HG02642 (cell line): ENCODE results near the gene MEX3D.
"Not testable (repeated sequence)": the region's sequence is repeated elsewhere in the genome, so short reads cannot be mapped to it uniquely, and the experiment has no call there.

Experiments
- ATAC-seq: cut with Tn5 transposase; IDR thresholded peaks from one replicate; pipeline ENCODE4 v1.9.1; 2021; ENCODE audit warnings: mild to moderate bottlenecking; ENCODE audit not compliant: unreplicated experiment, poor library complexity

The MEX3D gene

DNA sequence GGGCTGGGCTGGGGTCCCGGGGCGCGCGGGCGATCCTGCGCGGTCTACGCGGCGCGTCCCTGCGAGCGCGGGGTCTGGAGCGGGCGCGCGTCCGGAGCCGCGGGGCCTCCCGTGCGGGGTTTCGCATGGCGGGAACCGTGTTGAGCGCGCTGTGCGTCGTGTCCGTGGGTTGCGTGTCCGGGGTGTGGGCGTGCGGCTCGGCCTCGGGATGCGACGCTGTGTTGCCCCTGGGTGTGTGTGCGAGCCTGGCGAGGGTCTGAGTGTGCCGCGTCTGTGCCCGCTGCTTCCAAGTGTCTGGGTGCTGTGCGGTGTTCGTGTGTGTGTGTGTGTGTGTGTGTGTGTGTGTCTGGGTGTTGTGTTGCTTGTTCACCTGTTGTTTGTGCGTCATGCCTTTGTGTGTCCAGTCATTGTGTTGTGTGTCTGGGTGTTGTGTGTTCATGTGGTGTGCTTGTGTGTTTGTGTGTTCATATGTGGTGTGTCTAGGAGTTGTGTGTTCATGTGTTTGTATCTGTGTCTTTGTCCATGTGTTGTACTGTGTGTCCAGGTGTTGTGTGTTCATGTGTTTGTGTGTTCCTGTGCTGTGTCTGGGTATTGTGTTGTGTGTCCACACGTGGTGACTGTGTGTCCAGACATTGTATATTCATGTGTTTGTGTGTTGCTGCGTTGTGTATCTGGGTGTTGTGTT is 43.7 kb downstream of the MEX3D start:
- ATAC-seq, result no peak

DNA sequence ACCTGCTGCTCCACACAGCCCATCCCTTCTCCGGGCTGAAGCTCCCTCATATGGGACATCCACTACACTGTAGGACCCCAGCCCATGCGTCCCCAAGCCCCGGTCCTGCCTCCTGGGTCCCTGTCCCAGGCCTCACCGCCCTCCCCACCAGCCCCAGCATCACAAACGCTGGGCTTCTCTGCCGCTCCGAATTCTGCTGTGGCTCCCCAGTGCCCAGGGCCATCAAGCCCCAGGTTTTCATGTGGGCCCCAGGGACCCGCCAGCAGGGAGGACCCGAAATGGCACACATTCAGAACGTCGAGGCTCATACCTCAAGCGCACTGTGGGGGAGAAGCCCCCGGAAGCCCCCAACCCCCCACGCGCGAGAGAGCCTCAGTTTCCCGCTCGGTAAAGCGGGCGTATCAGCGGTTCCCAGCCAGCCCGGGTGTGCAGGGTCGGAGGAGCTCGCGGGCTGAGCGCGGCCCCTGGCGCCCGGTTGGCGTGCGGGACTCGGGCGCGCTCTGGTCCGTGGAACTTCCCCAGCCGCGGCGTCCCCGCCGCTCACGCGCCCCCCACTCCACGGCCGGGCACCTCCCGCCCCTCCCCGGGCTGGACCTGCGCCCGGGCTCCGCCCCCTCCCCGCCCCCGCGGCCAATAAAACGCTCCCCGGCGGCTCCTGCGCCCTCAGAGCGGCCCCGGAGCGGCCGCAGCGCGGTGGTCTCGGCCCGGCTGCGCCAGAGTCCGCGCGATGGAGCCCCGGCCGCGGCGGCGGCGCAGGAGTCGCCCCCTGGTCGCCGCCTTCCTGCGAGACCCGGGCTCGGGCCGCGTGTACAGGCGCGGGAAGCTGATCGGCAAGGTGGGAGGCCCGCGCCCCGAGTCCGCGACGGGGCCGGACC is 44.5 kb downstream of the MEX3D start, which contains the start of gene PLK5:
TSS of gene PLK5 (plus strand) at position 666 of the 875 bp plus-strand sequence. CDS start 2,920 bp downstream, outside the sequence.
- no peak for ATAC-seq

GRCh38 chr19:1522838-1523237 is 45.3 kb downstream of the MEX3D start:
- no peak for ATAC-seq

DNA sequence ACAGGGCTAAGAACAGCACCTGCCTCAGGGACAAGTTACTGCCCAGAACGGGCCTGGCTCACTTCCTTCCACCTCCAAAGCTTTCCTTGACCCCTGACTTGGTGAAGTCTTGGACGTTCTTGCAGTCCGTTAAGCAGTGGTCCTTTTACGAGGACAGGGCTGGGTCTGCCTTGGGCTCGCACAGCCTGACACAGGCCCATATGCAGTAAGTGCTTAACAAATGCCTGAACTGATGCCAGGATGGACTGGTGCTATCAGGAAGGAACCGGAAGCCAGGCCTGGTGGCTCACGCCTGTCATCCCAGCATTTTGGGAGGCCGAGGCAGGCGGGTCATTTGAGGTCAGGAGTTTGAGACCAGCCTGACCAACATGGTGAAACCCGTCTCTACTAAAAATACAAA is 46.1 kb downstream of the MEX3D start:
- ATAC-seq, result no peak

DNA sequence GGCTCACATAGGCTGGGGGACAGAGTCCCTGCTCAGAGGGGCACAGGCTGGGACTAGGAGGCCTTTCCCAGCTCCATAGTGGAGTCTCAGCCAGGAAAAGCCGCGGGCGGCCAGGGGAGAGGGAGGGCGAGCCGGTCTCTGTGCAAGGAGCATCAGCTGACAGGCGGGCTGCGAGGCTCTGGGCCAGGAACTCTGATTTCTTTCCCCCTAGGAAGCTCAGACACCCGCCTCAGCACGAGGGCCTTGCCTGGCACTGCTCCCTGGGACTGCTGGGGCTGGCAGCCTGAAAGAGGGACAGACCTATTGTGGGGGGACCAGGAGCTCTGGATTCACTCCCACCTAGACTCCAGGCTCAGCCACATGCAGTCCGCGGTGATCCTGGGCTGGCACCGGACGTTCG is 46.5 kb downstream of the MEX3D start:
- no peak for ATAC-seq

- ATAC-seq, result no peak
Observed at GRCh38 chr19:1520203-1520780, 47.8 kb downstream of the MEX3D start.

GRCh38 chr19:1519802-1520201 is 48.3 kb downstream of the MEX3D start:
- not testable (repeated sequence) for ATAC-seq

GRCh38 chr19:1518471-1518870 is 49.7 kb downstream of the MEX3D start:
- no peak for ATAC-seq

GRCh38 chr19:1516395-1516753 is 51.8 kb downstream of the MEX3D start:
- ATAC-seq, result no peak

DNA sequence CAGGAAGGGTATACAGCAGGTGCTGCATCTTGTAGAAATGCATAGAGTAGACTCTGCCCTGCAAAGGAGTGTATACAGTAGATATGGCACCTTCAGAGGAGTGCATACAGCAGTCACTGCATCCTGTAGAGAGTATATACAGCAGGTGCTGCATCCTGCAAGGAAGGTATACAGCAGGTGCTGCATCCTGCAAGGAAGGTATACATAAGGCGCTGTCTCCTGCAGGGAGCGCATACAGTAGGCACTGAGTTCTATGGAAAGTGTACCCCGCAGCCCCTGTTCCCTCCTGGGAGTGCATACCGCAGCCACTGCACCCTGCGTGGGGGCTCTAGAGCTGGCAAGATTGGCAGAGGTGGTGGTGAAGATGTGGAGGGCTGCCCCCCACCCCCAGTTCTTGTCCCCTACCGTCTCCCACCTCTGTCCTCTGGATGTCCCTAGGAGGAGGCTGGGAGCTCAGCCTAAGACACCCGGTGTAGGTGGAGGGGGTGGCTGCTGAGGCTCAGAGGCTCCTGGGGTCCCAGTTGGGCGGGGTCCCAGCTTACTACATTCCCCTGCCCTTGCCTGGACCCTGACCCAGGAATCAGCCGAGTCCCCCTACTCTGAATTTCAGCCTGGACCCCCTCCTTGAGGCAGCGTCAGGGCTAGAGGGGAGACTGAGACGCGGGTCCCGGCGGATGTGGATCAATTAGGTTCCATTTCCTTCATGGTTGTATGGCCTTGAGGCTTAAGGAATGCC is 53.0 kb downstream of the MEX3D start:
- ATAC-seq, result no peak

DNA sequence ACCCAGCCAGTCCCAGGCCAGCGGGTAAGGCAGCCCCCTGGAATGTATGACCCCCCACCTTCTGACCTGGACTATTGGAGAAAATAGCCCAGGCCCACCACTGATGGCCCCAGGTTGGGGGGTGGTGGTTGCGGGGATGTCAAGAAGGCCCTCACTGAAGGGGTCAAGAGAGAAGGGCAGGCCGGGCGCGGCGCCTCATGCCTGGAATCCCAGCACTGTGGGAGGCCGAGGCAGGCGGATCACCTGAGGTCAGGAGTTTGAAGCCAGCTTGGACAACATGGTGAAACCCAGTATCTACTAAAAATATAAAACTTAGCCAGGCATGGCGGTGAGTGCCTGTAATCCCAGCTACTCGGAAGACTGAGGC is 53.8 kb downstream of the MEX3D start:
- ATAC-seq, result no peak

DNA sequence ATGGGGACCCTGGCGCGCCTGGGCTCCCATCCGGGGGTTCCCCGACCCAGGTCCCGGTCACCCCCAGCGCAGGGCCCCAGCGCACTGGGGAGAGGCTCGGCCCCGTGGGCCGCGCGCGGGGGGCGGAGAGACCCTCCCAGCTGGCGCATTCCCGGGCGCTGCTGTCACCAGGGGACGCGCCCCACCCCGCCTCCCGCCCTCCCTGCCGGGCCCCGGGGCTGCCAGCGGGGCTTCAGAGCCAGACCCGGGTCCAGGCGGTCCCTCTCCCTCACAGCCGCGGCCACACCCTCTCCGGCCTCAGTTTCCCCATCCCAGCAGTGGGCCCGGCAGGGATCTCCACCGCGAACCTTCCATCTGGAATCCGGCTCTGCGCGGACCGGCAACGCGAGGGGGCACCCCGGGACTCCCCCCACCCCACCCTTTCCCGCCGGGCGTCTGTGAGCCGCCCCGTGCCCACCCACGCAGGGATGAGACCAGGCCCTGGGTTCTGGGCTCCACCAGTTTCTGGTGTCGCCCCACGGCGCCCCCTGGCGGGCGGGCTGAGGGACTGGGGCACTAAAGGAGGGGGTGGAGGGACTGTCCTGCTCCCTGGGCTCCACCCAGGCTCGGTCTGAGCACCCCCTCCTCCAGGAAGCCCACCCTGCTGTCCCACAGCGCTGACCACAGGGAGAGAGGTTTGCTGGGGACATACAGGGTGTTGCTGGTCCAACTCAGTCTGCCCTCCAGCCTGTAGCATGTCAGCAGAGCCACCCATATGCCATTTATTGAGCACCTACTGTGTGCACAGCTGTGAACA is 54.4 kb downstream of the MEX3D start:
- ATAC-seq, result no peak

GRCh38 chr19:1512671-1513498 is 55.2 kb downstream of the MEX3D start, which contains the start of gene ADAMTSL5:
ADAMTSL5 (minus strand) TSS chr19:1513019; CDS start chr19:1510943, 2,076 bp downstream.
- no peak for ATAC-seq

- ATAC-seq, result no peak
Observed at GRCh38 chr19:1511318-1512317, 56.5 kb downstream of the MEX3D start.

DNA sequence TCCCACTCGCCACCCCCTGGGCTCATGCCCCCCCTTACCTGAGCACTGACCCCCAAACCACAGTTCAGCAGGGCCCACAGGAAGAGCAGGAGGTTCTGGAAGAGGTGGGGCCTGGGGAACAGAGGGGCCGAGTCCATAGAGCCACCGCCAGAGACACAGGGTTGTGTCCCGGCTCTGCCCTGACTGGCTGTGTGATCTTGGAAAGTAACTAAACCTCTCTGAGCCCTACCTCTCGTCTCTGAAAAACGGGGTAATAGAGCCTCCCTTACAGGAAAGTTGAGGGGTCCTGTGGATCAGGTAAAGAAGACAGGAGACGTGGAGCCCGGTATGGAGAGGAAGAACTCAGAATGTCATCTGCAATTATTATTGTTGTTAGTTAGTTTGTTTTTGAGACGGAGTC is 57.3 kb downstream of the MEX3D start:
- no peak for ATAC-seq

- ATAC-seq, result no peak
Observed at GRCh38 chr19:1510442-1510806, 57.7 kb downstream of the MEX3D start.

DNA sequence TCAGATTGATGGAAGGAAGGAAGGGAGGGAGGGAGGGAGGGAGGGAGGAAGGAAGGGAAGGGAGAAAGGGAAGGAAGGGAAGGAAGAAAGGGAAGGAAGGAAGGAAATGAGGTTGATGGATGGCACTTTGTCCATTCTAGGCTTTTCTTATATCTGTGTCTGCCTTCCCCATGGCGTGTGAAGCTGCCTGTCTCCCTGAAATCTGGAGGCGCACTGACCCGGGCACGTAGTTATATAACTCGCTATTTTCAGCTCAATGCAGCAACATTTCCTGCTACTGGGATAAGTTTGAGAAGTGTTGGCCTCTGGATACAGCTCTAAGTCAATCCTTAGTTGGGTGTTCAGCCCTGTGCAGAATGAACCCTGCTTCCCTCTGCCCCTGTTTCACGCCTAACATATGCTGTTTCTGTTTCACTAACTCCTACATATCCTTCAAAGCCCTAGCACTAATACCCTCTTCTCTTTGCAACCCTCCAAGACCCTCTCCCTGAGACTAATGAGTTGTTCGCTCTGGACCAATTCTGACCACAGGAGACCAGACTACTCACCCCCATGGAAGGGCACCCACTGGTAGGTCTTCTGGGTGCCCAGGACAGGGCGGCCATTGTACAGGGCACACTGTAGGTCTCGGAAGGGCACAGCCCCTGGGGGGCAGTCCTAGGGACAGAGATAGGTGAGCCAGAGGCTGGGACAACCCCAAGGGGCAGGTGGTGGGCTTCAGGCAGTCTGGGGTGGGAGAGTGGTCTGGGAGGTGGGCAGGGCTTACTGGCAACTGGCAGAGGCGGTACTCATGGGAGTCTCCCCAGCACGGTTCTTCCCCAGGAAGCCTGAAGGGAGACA is 58.3 kb downstream of the MEX3D start:
- no peak for ATAC-seq
